GM18526 (cell line): ENCODE results near the gene RIMBP2.

Experiments used
- POLR2A ChIP-seq: IDR thresholded peaks from 3 replicates; pipeline ENCODE4 v1.6.1; 2011; ENCODE audit not compliant: insufficient read length; ENCODE audit errors: extremely low read depth

RIMBP2 gene

DNA sequence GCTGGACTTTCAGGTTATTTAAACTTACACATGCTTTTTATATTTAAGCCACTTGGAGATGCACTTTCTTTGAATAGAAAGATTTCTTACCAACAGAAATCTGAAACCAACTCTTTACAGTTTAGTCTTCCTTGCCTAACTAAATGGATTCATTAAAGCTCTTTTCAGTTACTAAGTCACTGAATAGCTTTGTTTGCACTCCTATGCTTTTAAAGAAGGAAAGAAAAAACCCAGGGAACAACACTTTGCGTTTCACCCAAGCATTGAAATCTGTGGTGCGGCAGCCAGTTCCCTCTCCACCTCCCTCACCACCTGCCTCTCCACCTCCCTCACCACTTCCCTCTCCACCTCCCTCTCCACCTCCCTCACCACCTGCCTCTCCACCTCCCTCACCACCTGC is 70.3 kb downstream of the RIMBP2 start:
- no peak for TF ChIP-seq POLR2A

- TF ChIP-seq POLR2A: no peak
These were observed 71.5 kb downstream of the RIMBP2 start for GRCh38 chr12:130644566-130644965.

- TF ChIP-seq POLR2A: no peak
These were observed 72.0 kb downstream of the RIMBP2 start for GRCh38 chr12:130644146-130644545.

- no peak for TF ChIP-seq POLR2A
These were observed 73.2 kb downstream of the RIMBP2 start for GRCh38 chr12:130642856-130643255.

DNA sequence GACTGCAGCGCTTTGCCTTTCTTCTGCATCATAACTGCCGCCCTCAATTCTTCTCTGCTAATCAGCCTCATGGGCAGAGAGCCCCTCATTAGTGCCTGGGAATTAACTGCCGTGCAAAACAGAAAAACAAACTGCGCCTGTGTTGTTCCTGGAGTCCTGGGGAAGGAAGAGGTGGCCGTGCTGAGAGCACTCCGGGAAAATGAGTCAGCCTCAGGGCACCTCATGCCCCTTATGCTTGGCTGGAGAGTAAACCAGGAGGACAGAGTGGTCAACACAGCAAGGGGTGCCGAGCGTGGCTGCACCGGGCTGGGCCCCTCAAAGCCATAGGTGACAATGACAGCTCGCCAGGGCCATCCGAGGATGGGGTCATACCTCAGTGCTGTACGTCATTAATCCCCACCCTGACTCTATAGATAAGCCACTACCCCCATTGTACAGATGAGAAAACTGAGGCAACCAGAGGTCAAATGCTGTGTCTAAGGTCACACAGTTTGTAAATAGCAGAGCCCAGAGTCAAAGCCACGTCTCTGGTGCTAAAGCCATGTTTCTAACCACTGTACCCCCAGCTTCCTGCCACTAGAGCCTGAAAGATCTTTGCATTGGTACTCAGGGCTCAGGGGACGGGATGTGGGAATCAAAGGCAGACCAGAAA is 74.4 kb downstream of the RIMBP2 start:
- TF ChIP-seq POLR2A: no peak

- TF ChIP-seq POLR2A: no peak
These were observed 75.2 kb downstream of the RIMBP2 start for GRCh38 chr12:130640901-130641300.

DNA sequence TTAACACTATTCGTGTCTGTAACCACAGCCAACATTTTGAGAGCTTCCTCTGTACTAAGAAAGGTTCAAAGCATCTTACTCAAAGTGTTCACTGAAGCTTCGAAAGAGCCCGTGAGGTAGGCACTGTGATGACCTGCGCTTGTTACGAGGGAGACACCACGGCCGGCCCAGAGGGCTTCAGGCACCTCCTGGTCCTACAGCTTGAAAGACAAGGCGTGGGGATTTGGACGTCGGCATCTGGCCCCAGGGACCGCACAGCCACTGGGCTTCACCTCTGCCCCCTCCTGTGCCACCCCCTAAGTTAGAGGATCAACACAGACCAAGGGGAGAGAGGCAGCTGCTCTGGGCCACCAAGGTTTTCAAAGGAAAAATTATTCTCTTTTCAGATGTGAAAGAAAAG is 75.6 kb downstream of the RIMBP2 start:
- no peak for TF ChIP-seq POLR2A

- TF ChIP-seq POLR2A: no peak
These were observed 76.3 kb downstream of the RIMBP2 start for GRCh38 chr12:130639476-130640424.

- no peak for TF ChIP-seq POLR2A
These were observed 79.7 kb downstream of the RIMBP2 start for GRCh38 chr12:130636370-130636769.

DNA sequence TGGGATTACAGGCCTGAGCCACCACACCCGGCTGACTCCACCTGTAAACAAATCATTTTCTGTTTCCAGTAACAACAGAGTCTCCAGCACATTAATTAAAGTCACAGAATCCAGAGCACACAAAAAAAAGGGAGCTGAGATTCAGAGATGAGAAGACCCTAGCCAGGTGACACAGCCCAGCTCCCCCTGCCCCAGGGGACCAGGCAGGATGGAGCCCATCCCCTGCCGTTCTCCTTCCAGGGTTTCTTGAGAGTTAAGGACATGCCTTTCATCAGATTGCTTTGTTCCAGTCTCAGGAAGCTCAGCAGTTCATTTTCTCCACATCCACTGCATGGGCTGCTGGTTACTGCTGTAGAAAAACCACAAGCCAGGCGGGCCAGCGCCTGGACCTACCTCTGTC is 81.2 kb downstream of the RIMBP2 start:
- no peak for TF ChIP-seq POLR2A

- TF ChIP-seq POLR2A: no peak
These were observed 82.3 kb downstream of the RIMBP2 start for GRCh38 chr12:130633771-130634170.

DNA sequence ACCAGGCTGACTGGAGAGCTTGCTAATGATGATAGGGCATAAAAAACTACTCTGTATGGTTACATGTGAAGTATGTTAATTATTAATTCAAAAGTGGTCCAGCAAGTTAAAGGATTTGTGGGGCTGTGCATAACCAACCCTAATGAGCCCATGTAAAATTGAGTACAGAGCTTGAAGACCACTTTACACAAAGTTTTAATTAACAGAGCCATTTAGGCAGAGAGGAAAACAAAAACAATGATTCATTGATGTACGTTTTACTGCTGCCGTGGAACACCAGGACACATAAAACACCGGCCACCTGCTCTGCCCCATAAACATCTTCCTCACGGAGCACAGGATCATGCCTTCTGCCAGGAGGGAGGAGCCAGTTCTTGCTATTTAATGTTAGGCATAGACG is 83.5 kb downstream of the RIMBP2 start:
- no peak for TF ChIP-seq POLR2A

DNA sequence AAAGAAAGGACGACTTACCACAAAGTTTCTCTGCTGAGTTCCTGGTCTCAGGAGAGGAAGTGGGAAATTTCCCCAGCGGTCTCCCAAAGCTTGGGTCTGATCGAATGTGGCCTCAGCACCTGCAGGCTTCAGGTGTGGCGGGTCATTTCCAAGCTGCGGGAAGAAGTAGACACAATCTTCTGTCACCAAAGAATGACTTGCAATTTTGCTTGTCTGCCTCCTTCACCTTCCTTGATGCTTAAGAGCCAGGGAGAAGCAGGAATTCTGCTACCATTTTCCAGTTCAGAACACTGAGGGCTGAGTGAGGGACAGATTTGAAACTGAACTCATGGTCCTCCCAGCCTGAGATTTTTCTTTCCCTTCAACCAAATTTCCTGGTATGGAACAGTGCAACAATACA is 87.8 kb downstream of the RIMBP2 start:
- TF ChIP-seq POLR2A: no peak

- no peak for TF ChIP-seq POLR2A
These were observed 88.9 kb downstream of the RIMBP2 start for GRCh38 chr12:130627175-130627574.

GRCh38 chr12:130626601-130627000 is 89.5 kb downstream of the RIMBP2 start:
- no peak for TF ChIP-seq POLR2A

- TF ChIP-seq POLR2A: no peak
These were observed 90.9 kb downstream of the RIMBP2 start for GRCh38 chr12:130625201-130625600.
